NB4 (cell line): ENCODE results near the gene FREM1.

Source experiments
- MYC ChIP-seq: IDR thresholded peaks from 2 replicates; pipeline ENCODE4 v1.6.1; 2011; ENCODE audit warnings: low read depth, low read length
- POLR2A ChIP-seq: IDR thresholded peaks from 2 replicates; pipeline ENCODE4 v1.6.1; 2011; ENCODE audit warnings: mild to moderate bottlenecking; ENCODE audit not compliant: insufficient read length; ENCODE audit errors: extremely low read depth
- TF ChIP-seq, protein P1 (sequence below): IDR thresholded peaks from 2 replicates; pipeline ENCODE4 v1.6.1; 2011; ENCODE audit warnings: low read depth, low read length

DNA sequence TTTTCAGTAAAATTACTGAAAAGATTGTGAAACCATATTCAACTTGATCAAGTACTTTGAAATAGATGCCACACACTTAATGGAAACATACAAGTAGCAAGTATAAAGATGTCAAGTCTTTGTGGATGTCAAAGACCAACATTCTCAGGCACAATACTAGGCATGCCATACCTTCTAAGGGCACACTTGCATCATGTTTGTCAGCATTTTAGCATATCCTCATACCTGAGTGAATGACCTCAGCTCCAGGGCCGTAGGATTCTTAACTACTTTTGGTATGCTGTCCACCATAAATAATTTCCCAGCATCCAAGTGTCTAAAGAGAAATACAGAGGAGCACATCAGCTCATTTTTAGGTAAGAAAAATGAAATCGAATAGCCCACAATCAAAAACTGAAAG, 86.4 kb downstream of the FREM1 start:
- TF ChIP-seq MYC (no peak), POLR2A (no peak)
- TF ChIP-seq, protein P1, sequence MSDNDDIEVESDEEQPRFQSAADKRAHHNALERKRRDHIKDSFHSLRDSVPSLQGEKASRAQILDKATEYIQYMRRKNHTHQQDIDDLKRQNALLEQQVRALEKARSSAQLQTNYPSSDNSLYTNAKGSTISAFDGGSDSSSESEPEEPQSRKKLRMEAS, result no peak
